HG03280 (cell line): ENCODE results near the gene ASCC3.
A peak's percentile ranks its signal among the peaks of the same experiment; 100 is the strongest.
"Not testable (repeated sequence)": the region's sequence is repeated elsewhere in the genome, so short reads cannot be mapped to it uniquely, and the experiment has no call there.

ENCODE experiments used
- ATAC-seq: cut with Tn5 transposase; IDR thresholded peaks from one replicate; pipeline ENCODE4 v1.9.1; 2021; ENCODE audit warnings: mild to moderate bottlenecking, moderate library complexity; ENCODE audit not compliant: unreplicated experiment

The ASCC3 gene

GRCh38 chr6:100886076-100886475, 4.9 kb upstream of the ASCC3 start:
- ATAC-seq: no peak

- ATAC-seq: no peak
Observed at GRCh38 chr6:100883347-100883746, 2.2 kb upstream of the ASCC3 start.

- peak; percentile 16 for ATAC-seq
Observed at GRCh38 chr6:100881707-100882040, 545 bp upstream of the ASCC3 start.

- ATAC-seq: no peak
Observed at GRCh38 chr6:100880149-100880852, 828 bp downstream of the ASCC3 start.

- ATAC-seq: no peak
Observed at GRCh38 chr6:100879317-100879716, 1.8 kb downstream of the ASCC3 start.

- ATAC-seq: no peak
Observed at GRCh38 chr6:100877851-100878250, 3.3 kb downstream of the ASCC3 start.

GRCh38 chr6:100876251-100876650, 4.9 kb downstream of the ASCC3 start:
- no peak for ATAC-seq

GRCh38 chr6:100865525-100865924, 15.6 kb downstream of the ASCC3 start:
- no peak for ATAC-seq

GRCh38 chr6:100862063-100862462, 19.1 kb downstream of the ASCC3 start:
- ATAC-seq: no peak

GRCh38 chr6:100856146-100856545, 25.0 kb downstream of the ASCC3 start:
- no peak for ATAC-seq

- ATAC-seq: no peak
Observed at GRCh38 chr6:100851819-100852218, 29.3 kb downstream of the ASCC3 start.

- no peak for ATAC-seq
Observed at GRCh38 chr6:100850174-100850573, 31.0 kb downstream of the ASCC3 start.

- ATAC-seq: no peak
Observed at GRCh38 chr6:100846276-100846675, 34.9 kb downstream of the ASCC3 start.

GRCh38 chr6:100845676-100846075, 35.5 kb downstream of the ASCC3 start:
- no peak for ATAC-seq

- no peak for ATAC-seq
Observed at GRCh38 chr6:100839419-100839818, 41.7 kb downstream of the ASCC3 start.

- ATAC-seq: no peak
Observed at GRCh38 chr6:100838011-100838410, 43.1 kb downstream of the ASCC3 start.

- no peak for ATAC-seq
Observed at GRCh38 chr6:100833972-100834574, 47.1 kb downstream of the ASCC3 start.

GRCh38 chr6:100829077-100829595, 52.0 kb downstream of the ASCC3 start:
- not testable (repeated sequence) for ATAC-seq

- ATAC-seq: no peak
Observed at GRCh38 chr6:100823041-100823440, 58.1 kb downstream of the ASCC3 start.

GRCh38 chr6:100818066-100818465, 63.1 kb downstream of the ASCC3 start:
- ATAC-seq: no peak

- no peak for ATAC-seq
Observed at GRCh38 chr6:100810015-100810414, 71.1 kb downstream of the ASCC3 start.

GRCh38 chr6:100809346-100809745, 71.8 kb downstream of the ASCC3 start:
- peak; percentile 75 for ATAC-seq
